ENCODE results near the gene SPATA3.
"Not testable (repeated sequence)": the region's sequence is repeated elsewhere in the genome, so short reads cannot be mapped to it uniquely, and the experiment has no call there.

SPATA3 gene

GRCh38 chr2:230990899-230991150, 5.1 kb upstream of the SPATA3 start:
- Histone ChIP-seq H3K4me1 (ENCODE audit: insufficient read depth, low read length) (peaks cover 4% of the 10 kb centered on the region), H3K36me3 (ENCODE audit: insufficient read depth, low read length) (no peaks in the 10 kb centered on the region), H3K4me3 (ENCODE audit: low read length) (no peak overlapping the region), H3K9me3 (ENCODE audit: low read length) (no peaks in the 10 kb centered on the region), H2AFZ (ENCODE audit: low read depth, low read length) (no peak overlapping the region), H3K27me3 (ENCODE audit: insufficient read depth, low read length) (no peaks in the 10 kb centered on the region)

- Histone ChIP-seq H3K4me1 (ENCODE audit: insufficient read depth, low read length) (peaks cover 4% of the 10 kb centered on the region), H3K4me3 (ENCODE audit: low read length) (no peak overlapping the region), H3K36me3 (ENCODE audit: insufficient read depth, low read length) (no peaks in the 10 kb centered on the region), H2AFZ (ENCODE audit: low read depth, low read length) (no peak overlapping the region), H3K27me3 (ENCODE audit: insufficient read depth, low read length) (no peaks in the 10 kb centered on the region), H3K9me3 (ENCODE audit: low read length) (no peaks in the 10 kb centered on the region)
Observed at GRCh38 chr2:230991598-230991997, 4.3 kb upstream of the SPATA3 start.

GRCh38 chr2:230996661-230997060, 740 bp downstream of the SPATA3 start:
- no peak overlapping the region for H2AFZ ChIP-seq (ENCODE audit: low read depth, low read length)
- peaks cover 9% of the 10 kb centered on the region for H3K27me3 ChIP-seq (ENCODE audit: insufficient read depth, low read length)
- H3K9me3 ChIP-seq (ENCODE audit: low read length), result no peaks in the 10 kb centered on the region
- H3K4me1 ChIP-seq (ENCODE audit: insufficient read depth, low read length), result no peaks in the 10 kb centered on the region
- no peak overlapping the region for H3K4me3 ChIP-seq (ENCODE audit: low read length)
- H3K36me3 ChIP-seq (ENCODE audit: insufficient read depth, low read length), result no peaks in the 10 kb centered on the region

GRCh38 chr2:230998882-230999281, 3.0 kb downstream of the SPATA3 start:
- no peaks in the 10 kb centered on the region for H3K9me3 ChIP-seq (ENCODE audit: low read length)
- no peak overlapping the region for H3K4me3 ChIP-seq (ENCODE audit: low read length)
- peaks cover 9% of the 10 kb centered on the region for H3K27me3 ChIP-seq (ENCODE audit: insufficient read depth, low read length)
- no peaks in the 10 kb centered on the region for H3K4me1 ChIP-seq (ENCODE audit: insufficient read depth, low read length)
- H3K36me3 ChIP-seq (ENCODE audit: insufficient read depth, low read length), result no peaks in the 10 kb centered on the region
- H2AFZ ChIP-seq (ENCODE audit: low read depth, low read length), result no peak overlapping the region

GRCh38 chr2:230999477-230999876, 3.6 kb downstream of the SPATA3 start:
- no peak overlapping the region for H2AFZ ChIP-seq (ENCODE audit: low read depth, low read length)
- H3K36me3 ChIP-seq (ENCODE audit: insufficient read depth, low read length), result no peaks in the 10 kb centered on the region
- H3K9me3 ChIP-seq (ENCODE audit: low read length), result no peaks in the 10 kb centered on the region
- no peaks in the 10 kb centered on the region for H3K4me1 ChIP-seq (ENCODE audit: insufficient read depth, low read length)
- H3K4me3 ChIP-seq (ENCODE audit: low read length), result no peak overlapping the region
- peaks cover 9% of the 10 kb centered on the region for H3K27me3 ChIP-seq (ENCODE audit: insufficient read depth, low read length)

GRCh38 chr2:231000211-231000904, 4.4 kb downstream of the SPATA3 start:
- no peaks in the 10 kb centered on the region for H3K36me3 ChIP-seq (ENCODE audit: insufficient read depth, low read length)
- H3K4me1 ChIP-seq (ENCODE audit: insufficient read depth, low read length), result no peaks in the 10 kb centered on the region
- no peak overlapping the region for H3K4me3 ChIP-seq (ENCODE audit: low read length)
- no peak overlapping the region for H2AFZ ChIP-seq (ENCODE audit: low read depth, low read length)
- peaks cover 9% of the 10 kb centered on the region for H3K27me3 ChIP-seq (ENCODE audit: insufficient read depth, low read length)
- no peaks in the 10 kb centered on the region for H3K9me3 ChIP-seq (ENCODE audit: low read length)

- Histone ChIP-seq H3K4me1 (ENCODE audit: insufficient read depth, low read length) (no peaks in the 10 kb centered on the region), H3K4me3 (ENCODE audit: low read length) (no peak overlapping the region), H3K9me3 (ENCODE audit: low read length) (peaks cover 2% of the 10 kb centered on the region), H3K36me3 (ENCODE audit: insufficient read depth, low read length) (no peaks in the 10 kb centered on the region), H3K27me3 (ENCODE audit: insufficient read depth, low read length) (peaks cover 9% of the 10 kb centered on the region), H2AFZ (ENCODE audit: low read depth, low read length) (no peak overlapping the region)
Observed at GRCh38 chr2:231001036-231001435, 5.1 kb downstream of the SPATA3 start.

GRCh38 chr2:231001921-231002320, 6.0 kb downstream of the SPATA3 start:
- Histone ChIP-seq H3K27me3 (ENCODE audit: insufficient read depth, low read length) (peaks cover 9% of the 10 kb centered on the region), H3K36me3 (ENCODE audit: insufficient read depth, low read length) (no peaks in the 10 kb centered on the region), H3K9me3 (ENCODE audit: low read length) (peaks cover 2% of the 10 kb centered on the region), H3K4me1 (ENCODE audit: insufficient read depth, low read length) (peaks cover 2% of the 10 kb centered on the region), H2AFZ (ENCODE audit: low read depth, low read length) (no peak overlapping the region), H3K4me3 (ENCODE audit: low read length) (no peak overlapping the region)

- H3K27me3 ChIP-seq (ENCODE audit: insufficient read depth, low read length), result peaks cover 9% of the 10 kb centered on the region
- peaks cover 2% of the 10 kb centered on the region for H3K9me3 ChIP-seq (ENCODE audit: low read length)
- H2AFZ ChIP-seq (ENCODE audit: low read depth, low read length), result no peak overlapping the region
- H3K4me3 ChIP-seq (ENCODE audit: low read length), result no peak overlapping the region
- H3K4me1 ChIP-seq (ENCODE audit: insufficient read depth, low read length), result peaks cover 3% of the 10 kb centered on the region
- no peaks in the 10 kb centered on the region for H3K36me3 ChIP-seq (ENCODE audit: insufficient read depth, low read length)
Observed at GRCh38 chr2:231002641-231003040, 6.7 kb downstream of the SPATA3 start.

- Histone ChIP-seq H3K9me3 (ENCODE audit: low read length) (peaks cover 2% of the 10 kb centered on the region), H3K27me3 (ENCODE audit: insufficient read depth, low read length) (peaks cover 9% of the 10 kb centered on the region), H3K36me3 (ENCODE audit: insufficient read depth, low read length) (no peaks in the 10 kb centered on the region), H3K4me3 (ENCODE audit: low read length) (no peak overlapping the region), H3K4me1 (ENCODE audit: insufficient read depth, low read length) (peaks cover 3% of the 10 kb centered on the region), H2AFZ (ENCODE audit: low read depth, low read length) (no peak overlapping the region)
Observed at GRCh38 chr2:231003186-231003585, 7.3 kb downstream of the SPATA3 start.

GRCh38 chr2:231004930-231005329, 9.0 kb downstream of the SPATA3 start:
- not testable (repeated sequence) for H3K4me1 ChIP-seq (ENCODE audit: insufficient read depth, low read length); H3K9me3 ChIP-seq (ENCODE audit: low read length); H2AFZ ChIP-seq (ENCODE audit: low read depth, low read length); H3K4me3 ChIP-seq (ENCODE audit: low read length); H3K27me3 ChIP-seq (ENCODE audit: insufficient read depth, low read length); H3K36me3 ChIP-seq (ENCODE audit: insufficient read depth, low read length)

GRCh38 chr2:231007286-231008098, 11.6 kb downstream of the SPATA3 start:
- Histone ChIP-seq H3K9me3 (ENCODE audit: low read length) (peaks cover 2% of the 10 kb centered on the region), H2AFZ (ENCODE audit: low read depth, low read length) (no peak overlapping the region), H3K27me3 (ENCODE audit: insufficient read depth, low read length) (peaks cover 6% of the 10 kb centered on the region), H3K4me1 (ENCODE audit: insufficient read depth, low read length) (peaks cover 13% of the 10 kb centered on the region), H3K4me3 (ENCODE audit: low read length) (no peak overlapping the region), H3K36me3 (ENCODE audit: insufficient read depth, low read length) (no peaks in the 10 kb centered on the region)

GRCh38 chr2:231008131-231008530, 12.2 kb downstream of the SPATA3 start:
- peaks cover 13% of the 10 kb centered on the region for H3K4me1 ChIP-seq (ENCODE audit: insufficient read depth, low read length)
- no peak overlapping the region for H2AFZ ChIP-seq (ENCODE audit: low read depth, low read length)
- H3K9me3 ChIP-seq (ENCODE audit: low read length), result peaks cover 2% of the 10 kb centered on the region
- H3K36me3 ChIP-seq (ENCODE audit: insufficient read depth, low read length), result no peaks in the 10 kb centered on the region
- peaks cover 6% of the 10 kb centered on the region for H3K27me3 ChIP-seq (ENCODE audit: insufficient read depth, low read length)
- H3K4me3 ChIP-seq (ENCODE audit: low read length), result no peak overlapping the region
